Measurements from ENCODE around the gene TTC9.

TTC9 gene

GRCh38 chr14:70641548-70642302, at the start of gene TTC9:
TSS of gene TTC9 (plus strand) at chr14:70641916. CDS start at chr14:70642130, 214 bp downstream.
- no peak for DNase-seq

GRCh38 chr14:70594461-70594860, 47.3 kb upstream of the TTC9 start:
- no peak for DNase-seq

GRCh38 chr14:70595443-70596185, 46.1 kb upstream of the TTC9 start:
- DNase-seq: no peak

- DNase-seq: no peak
These were observed 44.0 kb upstream of the TTC9 start for GRCh38 chr14:70597731-70598130.

- peak; percentile 15 for DNase-seq
These were observed 42.4 kb upstream of the TTC9 start for GRCh38 chr14:70599345-70599744.

GRCh38 chr14:70600382-70601157, 41.1 kb upstream of the TTC9 start, which contains the start of gene MED6:
TSS of gene MED6 (minus strand) at chr14:70600655. CDS start at chr14:70600637, 18 bp downstream.
- peak; percentile 94 for DNase-seq

GRCh38 chr14:70601162-70601561, 40.6 kb upstream of the TTC9 start:
- no peak for DNase-seq

- DNase-seq: no peak
These were observed 39.5 kb upstream of the TTC9 start for GRCh38 chr14:70602254-70602653.

- no peak for DNase-seq
These were observed 30.5 kb upstream of the TTC9 start for GRCh38 chr14:70611216-70611615.

- DNase-seq: no peak
These were observed 25.1 kb upstream of the TTC9 start for GRCh38 chr14:70616646-70617045.

GRCh38 chr14:70618314-70618713, 23.4 kb upstream of the TTC9 start:
- no peak for DNase-seq

- no peak for DNase-seq
These were observed 22.0 kb upstream of the TTC9 start for GRCh38 chr14:70619708-70620107.

- peak; percentile 50 for DNase-seq
These were observed 19.5 kb upstream of the TTC9 start for GRCh38 chr14:70622111-70622712.

- no peak for DNase-seq
These were observed 16.7 kb upstream of the TTC9 start for GRCh38 chr14:70624972-70625371.

GRCh38 chr14:70631948-70632347, 9.8 kb upstream of the TTC9 start:
- DNase-seq: no peak

- DNase-seq: no peak
These were observed 5.6 kb upstream of the TTC9 start for GRCh38 chr14:70635971-70636595.

GRCh38 chr14:70638416-70638815, 3.3 kb upstream of the TTC9 start:
- DNase-seq: no peak

GRCh38 chr14:70640938-70641547, 673 bp upstream of the TTC9 start:
- DNase-seq: peak; percentile 44

GRCh38 chr14:70642303-70643235, 853 bp downstream of the TTC9 start:
- no peak for DNase-seq

GRCh38 chr14:70643967-70644366, 2.3 kb downstream of the TTC9 start:
- no peak for DNase-seq

- no peak for DNase-seq
These were observed 4.2 kb downstream of the TTC9 start for GRCh38 chr14:70645892-70646291.
